GM23338 (cell line): ENCODE results near the gene APBA2. TPM values are rescaled to one million over a fixed set of nuclear protein-coding genes. Genes with fewer than 3 reads are reported as not detected.

Experiments
- ATAC-seq: fragments of 200-7000 bp; cut with Tn5 transposase; 3 replicates; pipeline ENCODE4 v1.9.1; 2020
- DNase-seq: peaks from one replicate; pipeline ENCODE4 v3.0.0-alpha.2; 2015; ENCODE audit warnings: low spot score
- H2AFZ ChIP-seq: fragments of 200-600 bp; sonication (generic); 2 replicates; pipeline ENCODE4 v1.8.0; 2016; ENCODE audit warnings: antibody characterized with exemption, mild to moderate bottlenecking, moderate library complexity
- H3F3A ChIP-seq: fragments of 200-600 bp; sonication (generic); replicated peaks from 2 replicates; pipeline ENCODE4 v1.8.0; 2017; ENCODE audit warnings: antibody characterized with exemption, mixed run types, low read depth
- H3K27ac ChIP-seq: fragments of 200-600 bp; sonication (generic); 2 replicates; pipeline ENCODE4 v1.6.1; 2016; ENCODE audit warnings: low read depth
- H3K27me3 ChIP-seq: fragments of 200-600 bp; sonication (generic); 2 replicates; pipeline ENCODE4 v1.8.0; 2016; ENCODE audit warnings: mild to moderate bottlenecking, mixed run types, moderate library complexity; ENCODE audit not compliant: insufficient read depth
- H3K36me3 ChIP-seq: fragments of 200-600 bp; sonication (generic); 2 replicates; pipeline ENCODE4 v1.8.0; 2016; ENCODE audit warnings: mild to moderate bottlenecking; ENCODE audit not compliant: insufficient read depth
- H3K4me1 ChIP-seq: fragments of 200-600 bp; sonication (generic); 2 replicates; pipeline ENCODE4 v1.8.0; 2016; ENCODE audit warnings: mild to moderate bottlenecking, moderate library complexity; ENCODE audit not compliant: insufficient read depth
- H3K4me2 ChIP-seq: fragments of 200-600 bp; sonication (generic); 2 replicates; pipeline ENCODE4 v1.7.1; 2017; ENCODE audit warnings: mixed run types
- H3K4me3 ChIP-seq: fragments of 200-600 bp; sonication (generic); 2 replicates; pipeline ENCODE4 v1.6.1; 2016; ENCODE audit warnings: mixed run types
- H3K79me2 ChIP-seq: fragments of 200-600 bp; sonication (generic); replicated peaks from 2 replicates; pipeline ENCODE4 v1.8.0; 2017; ENCODE audit warnings: mild to moderate bottlenecking; ENCODE audit not compliant: insufficient read depth
- H3K9me2 ChIP-seq: fragments of 200-600 bp; sonication (generic); 2 replicates; pipeline ENCODE4 v1.8.0; 2017; ENCODE audit not compliant: insufficient read depth
- H4K20me1 ChIP-seq: fragments of 200-600 bp; sonication (generic); replicated peaks from 2 replicates; pipeline ENCODE4 v1.8.0; 2017; ENCODE audit warnings: mild to moderate bottlenecking; ENCODE audit not compliant: insufficient read depth
- H3K27ac Mint-ChIP-seq: 2 replicates; pipeline ENCODE4 v1.8.0; 2020; ENCODE audit warnings: inconsistent platforms, mild to moderate bottlenecking, moderate library complexity, mixed read lengths
- H3K27me3 Mint-ChIP-seq: 3 replicates; pipeline ENCODE4 v1.8.0; 2022; ENCODE audit warnings: low read depth, mild to moderate bottlenecking, moderate library complexity, mixed read lengths, inconsistent platforms; ENCODE audit not compliant: insufficient read depth, poor library complexity
- H3K36me3 Mint-ChIP-seq: 3 replicates; pipeline ENCODE4 v1.8.0; 2021; ENCODE audit warnings: low read depth, mild to moderate bottlenecking, inconsistent platforms, moderate library complexity, mixed read lengths
- H3K4me1 Mint-ChIP-seq: 3 replicates; pipeline ENCODE4 v1.8.0; 2020; ENCODE audit warnings: mild to moderate bottlenecking, inconsistent platforms, mixed read lengths
- H3K4me3 Mint-ChIP-seq: 3 replicates; pipeline ENCODE4 v1.8.0; 2021; ENCODE audit warnings: moderate library complexity, mild to moderate bottlenecking, inconsistent platforms, mixed read lengths
- H3K9me3 Mint-ChIP-seq: 3 replicates; pipeline ENCODE4 v1.8.0; 2020; ENCODE audit warnings: moderate library complexity, mild to moderate bottlenecking, inconsistent platforms, mixed read lengths
- CREB1 ChIP-seq: fragments of 250-450 bp; sonication (Bioruptor Pico); IDR thresholded peaks from 2 replicates; pipeline ENCODE4 v1.5.0; 2020; ENCODE audit warnings: low read depth, mild to moderate bottlenecking, moderate library complexity
- JUNB ChIP-seq: IDR thresholded peaks from one replicate; pipeline ENCODE4 v1.6.1; 2016; ENCODE audit warnings: antibody characterized with exemption; ENCODE audit not compliant: unreplicated experiment
- NANOG ChIP-seq: IDR thresholded peaks from 2 replicates; pipeline ENCODE4 v1.6.1; 2016; ENCODE audit warnings: antibody characterized with exemption, borderline replicate concordance
- POLR2AphosphoS5 ChIP-seq: IDR thresholded peaks from 2 replicates; pipeline ENCODE4 v1.6.1; 2016; ENCODE audit warnings: antibody characterized with exemption, low read depth
- polyA plus RNA-seq: library from polyadenylated mRNA; unstranded; fragments of >200 nt; fragmentation: Nextera tagmentation; extraction: Ambion mirVana; gene quantifications from 2 replicates; pipeline ENCODE4 v1.2.1, GENCODE V29; 2016
- total RNA-seq: library from RNA; depleted of rRNA; stranded (reverse); fragments of >200 nt; shearing (Covaris generic); gene quantifications from 2 replicates; pipeline ENCODE4 v1.2.3, GENCODE V29; 2014
- TF ChIP-seq, protein P1 (sequence below): IDR thresholded peaks from 2 replicates; pipeline ENCODE4 v1.6.1; 2016; ENCODE audit warnings: antibody characterized with exemption
- TF ChIP-seq, protein P2 (sequence below): fragments of 250-450 bp; sonication (Bioruptor Pico); IDR thresholded peaks from 2 replicates; pipeline ENCODE4 v1.5.0; 2020; ENCODE audit warnings: mild to moderate bottlenecking, moderate library complexity
- TF ChIP-seq, protein P3 (sequence below): IDR thresholded peaks from one replicate; pipeline ENCODE4 v1.6.1; 2018; ENCODE audit warnings: antibody characterized with exemption; ENCODE audit not compliant: unreplicated experiment

The APBA2 gene
- total and polyA plus RNA-seq, 2 experiments from 2014 or later, result 5.9 to 24.7 TPM

DNA sequence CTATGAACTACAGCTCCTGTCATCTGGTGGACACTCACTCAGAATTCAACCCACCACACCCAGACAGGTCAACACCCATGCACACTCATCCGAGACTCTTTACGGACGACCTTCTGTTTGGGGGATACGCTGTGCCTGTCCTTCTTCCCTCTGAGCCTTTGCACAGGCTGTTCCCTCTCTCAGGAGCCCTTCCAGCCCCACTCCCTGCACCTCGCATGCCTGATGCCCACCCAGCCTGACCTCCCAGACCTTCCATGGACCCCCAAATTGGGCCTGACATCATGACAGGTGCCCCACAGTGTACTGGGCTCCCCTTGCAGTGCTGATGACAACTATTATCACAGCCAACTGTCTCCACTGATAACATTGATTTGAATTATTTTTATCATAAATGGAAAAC is 248.0 kb downstream of the APBA2 start:
- no peak for ATAC-seq
- Mint-ChIP-seq H3K4me1 (peaks cover 19% of the 10 kb centered on the region), H3K27me3 (peaks cover 8% of the 10 kb centered on the region), H3K27ac (no peak overlapping the region), H3K36me3 (no peaks in the 10 kb centered on the region; the same call in 2 of the 3 replicates), H3K4me3 (no peak overlapping the region), H3K9me3 (no peaks in the 10 kb centered on the region; the same call in 2 of the 3 replicates)
- no peak for TF ChIP-seq CREB1 (CRISPR knock-in tag)
- no peak for TF ChIP-seq NANOG
- TF ChIP-seq, protein P1, sequence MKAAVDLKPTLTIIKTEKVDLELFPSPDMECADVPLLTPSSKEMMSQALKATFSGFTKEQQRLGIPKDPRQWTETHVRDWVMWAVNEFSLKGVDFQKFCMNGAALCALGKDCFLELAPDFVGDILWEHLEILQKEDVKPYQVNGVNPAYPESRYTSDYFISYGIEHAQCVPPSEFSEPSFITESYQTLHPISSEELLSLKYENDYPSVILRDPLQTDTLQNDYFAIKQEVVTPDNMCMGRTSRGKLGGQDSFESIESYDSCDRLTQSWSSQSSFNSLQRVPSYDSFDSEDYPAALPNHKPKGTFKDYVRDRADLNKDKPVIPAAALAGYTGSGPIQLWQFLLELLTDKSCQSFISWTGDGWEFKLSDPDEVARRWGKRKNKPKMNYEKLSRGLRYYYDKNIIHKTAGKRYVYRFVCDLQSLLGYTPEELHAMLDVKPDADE, result no peak
- no peak for TF ChIP-seq POLR2AphosphoS5
- TF ChIP-seq JUNB, result no peak
- H3K36me3 ChIP-seq, result no peaks in the 10 kb centered on the region
- no peaks in the 10 kb centered on the region for H4K20me1 ChIP-seq
- no peak overlapping the region for H3K4me2 ChIP-seq
- DNase-seq, result no peak
- H3K4me3 ChIP-seq, result no peak overlapping the region
- H3F3A ChIP-seq, result no peaks in the 10 kb centered on the region
- H2AFZ ChIP-seq, result no peak overlapping the region
- no peak overlapping the region for H3K27ac ChIP-seq
- H3K79me2 ChIP-seq, result no peaks in the 10 kb centered on the region
- no peaks in the 10 kb centered on the region for H3K9me2 ChIP-seq
- H3K4me1 ChIP-seq, result no peaks in the 10 kb centered on the region
- H3K27me3 ChIP-seq, result no peaks in the 10 kb centered on the region

DNA sequence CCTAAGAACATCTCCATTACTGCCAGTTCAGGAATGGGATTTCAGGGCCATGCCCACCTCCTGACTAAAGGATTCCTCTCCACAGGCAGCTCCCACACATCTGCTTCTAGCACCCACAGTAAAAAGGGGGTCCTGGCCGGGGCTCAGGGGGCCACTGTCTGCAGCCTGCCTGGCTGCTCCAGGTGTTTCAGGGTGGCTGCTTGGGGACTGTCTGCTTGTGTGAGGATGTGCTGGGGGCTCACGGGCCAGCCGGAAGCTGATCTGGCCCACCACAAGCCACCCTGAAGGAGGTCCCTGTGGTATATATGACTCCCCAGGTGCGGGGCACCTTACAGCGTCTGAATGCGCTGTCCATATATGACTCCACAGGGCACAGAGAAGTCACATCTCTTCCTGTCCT is 248.5 kb downstream of the APBA2 start:
- H4K20me1 ChIP-seq, result no peaks in the 10 kb centered on the region
- H3K4me1 Mint-ChIP-seq, result peaks cover 19% of the 10 kb centered on the region
- H3K27ac ChIP-seq, result no peak overlapping the region
- peaks cover 8% of the 10 kb centered on the region for H3K27me3 Mint-ChIP-seq
- H3K36me3 Mint-ChIP-seq, result no peaks in the 10 kb centered on the region; the same call in 2 of the 3 replicates
- DNase-seq, result no peak
- no peak overlapping the region for H3K4me3 Mint-ChIP-seq
- H3F3A ChIP-seq, result no peaks in the 10 kb centered on the region
- no peaks in the 10 kb centered on the region for H3K79me2 ChIP-seq
- H3K4me2 ChIP-seq, result no peak overlapping the region
- H3K4me3 ChIP-seq, result no peak overlapping the region
- no peak overlapping the region for H3K27ac Mint-ChIP-seq
- H3K27me3 ChIP-seq, result no peaks in the 10 kb centered on the region
- no peaks in the 10 kb centered on the region for H3K4me1 ChIP-seq
- no peaks in the 10 kb centered on the region for H3K36me3 ChIP-seq
- no peaks in the 10 kb centered on the region for H3K9me2 ChIP-seq
- H2AFZ ChIP-seq, result no peak overlapping the region
- H3K9me3 Mint-ChIP-seq, result no peaks in the 10 kb centered on the region; the same call in 2 of the 3 replicates
- no peak for ATAC-seq
- no peak for TF ChIP-seq JUNB
- TF ChIP-seq, protein P2, sequence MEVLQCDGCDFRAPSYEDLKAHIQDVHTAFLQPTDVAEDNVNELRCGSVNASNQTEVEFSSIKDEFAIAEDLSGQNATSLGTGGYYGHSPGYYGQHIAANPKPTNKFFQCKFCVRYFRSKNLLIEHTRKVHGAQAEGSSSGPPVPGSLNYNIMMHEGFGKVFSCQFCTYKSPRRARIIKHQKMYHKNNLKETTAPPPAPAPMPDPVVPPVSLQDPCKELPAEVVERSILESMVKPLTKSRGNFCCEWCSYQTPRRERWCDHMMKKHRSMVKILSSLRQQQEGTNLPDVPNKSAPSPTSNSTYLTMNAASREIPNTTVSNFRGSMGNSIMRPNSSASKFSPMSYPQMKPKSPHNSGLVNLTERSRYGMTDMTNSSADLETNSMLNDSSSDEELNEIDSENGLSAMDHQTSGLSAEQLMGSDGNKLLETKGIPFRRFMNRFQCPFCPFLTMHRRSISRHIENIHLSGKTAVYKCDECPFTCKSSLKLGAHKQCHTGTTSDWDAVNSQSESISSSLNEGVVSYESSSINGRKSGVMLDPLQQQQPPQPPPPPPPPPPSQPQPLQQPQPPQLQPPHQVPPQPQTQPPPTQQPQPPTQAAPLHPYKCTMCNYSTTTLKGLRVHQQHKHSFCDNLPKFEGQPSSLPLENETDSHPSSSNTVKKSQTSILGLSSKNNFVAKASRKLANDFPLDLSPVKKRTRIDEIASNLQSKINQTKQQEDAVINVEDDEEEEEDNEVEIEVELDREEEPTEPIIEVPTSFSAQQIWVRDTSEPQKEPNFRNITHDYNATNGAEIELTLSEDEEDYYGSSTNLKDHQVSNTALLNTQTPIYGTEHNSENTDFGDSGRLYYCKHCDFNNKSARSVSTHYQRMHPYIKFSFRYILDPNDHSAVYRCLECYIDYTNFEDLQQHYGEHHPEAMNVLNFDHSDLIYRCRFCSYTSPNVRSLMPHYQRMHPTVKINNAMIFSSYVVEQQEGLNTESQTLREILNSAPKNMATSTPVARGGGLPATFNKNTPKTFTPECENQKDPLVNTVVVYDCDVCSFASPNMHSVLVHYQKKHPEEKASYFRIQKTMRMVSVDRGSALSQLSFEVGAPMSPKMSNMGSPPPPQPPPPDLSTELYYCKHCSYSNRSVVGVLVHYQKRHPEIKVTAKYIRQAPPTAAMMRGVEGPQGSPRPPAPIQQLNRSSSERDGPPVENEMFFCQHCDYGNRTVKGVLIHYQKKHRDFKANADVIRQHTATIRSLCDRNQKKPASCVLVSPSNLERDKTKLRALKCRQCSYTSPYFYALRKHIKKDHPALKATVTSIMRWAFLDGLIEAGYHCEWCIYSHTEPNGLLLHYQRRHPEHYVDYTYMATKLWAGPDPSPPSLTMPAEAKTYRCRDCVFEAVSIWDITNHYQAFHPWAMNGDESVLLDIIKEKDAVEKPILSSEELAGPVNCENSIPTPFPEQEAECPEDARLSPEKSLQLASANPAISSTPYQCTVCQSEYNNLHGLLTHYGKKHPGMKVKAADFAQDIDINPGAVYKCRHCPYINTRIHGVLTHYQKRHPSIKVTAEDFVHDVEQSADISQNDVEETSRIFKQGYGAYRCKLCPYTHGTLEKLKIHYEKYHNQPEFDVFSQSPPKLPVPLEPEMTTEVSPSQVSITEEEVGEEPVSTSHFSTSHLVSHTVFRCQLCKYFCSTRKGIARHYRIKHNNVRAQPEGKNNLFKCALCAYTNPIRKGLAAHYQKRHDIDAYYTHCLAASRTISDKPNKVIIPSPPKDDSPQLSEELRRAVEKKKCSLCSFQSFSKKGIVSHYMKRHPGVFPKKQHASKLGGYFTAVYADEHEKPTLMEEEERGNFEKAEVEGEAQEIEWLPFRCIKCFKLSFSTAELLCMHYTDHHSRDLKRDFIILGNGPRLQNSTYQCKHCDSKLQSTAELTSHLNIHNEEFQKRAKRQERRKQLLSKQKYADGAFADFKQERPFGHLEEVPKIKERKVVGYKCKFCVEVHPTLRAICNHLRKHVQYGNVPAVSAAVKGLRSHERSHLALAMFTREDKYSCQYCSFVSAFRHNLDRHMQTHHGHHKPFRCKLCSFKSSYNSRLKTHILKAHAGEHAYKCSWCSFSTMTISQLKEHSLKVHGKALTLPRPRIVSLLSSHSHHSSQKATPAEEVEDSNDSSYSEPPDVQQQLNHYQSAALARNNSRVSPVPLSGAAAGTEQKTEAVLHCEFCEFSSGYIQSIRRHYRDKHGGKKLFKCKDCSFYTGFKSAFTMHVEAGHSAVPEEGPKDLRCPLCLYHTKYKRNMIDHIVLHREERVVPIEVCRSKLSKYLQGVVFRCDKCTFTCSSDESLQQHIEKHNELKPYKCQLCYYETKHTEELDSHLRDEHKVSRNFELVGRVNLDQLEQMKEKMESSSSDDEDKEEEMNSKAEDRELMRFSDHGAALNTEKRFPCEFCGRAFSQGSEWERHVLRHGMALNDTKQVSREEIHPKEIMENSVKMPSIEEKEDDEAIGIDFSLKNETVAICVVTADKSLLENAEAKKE (CRISPR knock-in tag), result no peak
- TF ChIP-seq, protein P3, sequence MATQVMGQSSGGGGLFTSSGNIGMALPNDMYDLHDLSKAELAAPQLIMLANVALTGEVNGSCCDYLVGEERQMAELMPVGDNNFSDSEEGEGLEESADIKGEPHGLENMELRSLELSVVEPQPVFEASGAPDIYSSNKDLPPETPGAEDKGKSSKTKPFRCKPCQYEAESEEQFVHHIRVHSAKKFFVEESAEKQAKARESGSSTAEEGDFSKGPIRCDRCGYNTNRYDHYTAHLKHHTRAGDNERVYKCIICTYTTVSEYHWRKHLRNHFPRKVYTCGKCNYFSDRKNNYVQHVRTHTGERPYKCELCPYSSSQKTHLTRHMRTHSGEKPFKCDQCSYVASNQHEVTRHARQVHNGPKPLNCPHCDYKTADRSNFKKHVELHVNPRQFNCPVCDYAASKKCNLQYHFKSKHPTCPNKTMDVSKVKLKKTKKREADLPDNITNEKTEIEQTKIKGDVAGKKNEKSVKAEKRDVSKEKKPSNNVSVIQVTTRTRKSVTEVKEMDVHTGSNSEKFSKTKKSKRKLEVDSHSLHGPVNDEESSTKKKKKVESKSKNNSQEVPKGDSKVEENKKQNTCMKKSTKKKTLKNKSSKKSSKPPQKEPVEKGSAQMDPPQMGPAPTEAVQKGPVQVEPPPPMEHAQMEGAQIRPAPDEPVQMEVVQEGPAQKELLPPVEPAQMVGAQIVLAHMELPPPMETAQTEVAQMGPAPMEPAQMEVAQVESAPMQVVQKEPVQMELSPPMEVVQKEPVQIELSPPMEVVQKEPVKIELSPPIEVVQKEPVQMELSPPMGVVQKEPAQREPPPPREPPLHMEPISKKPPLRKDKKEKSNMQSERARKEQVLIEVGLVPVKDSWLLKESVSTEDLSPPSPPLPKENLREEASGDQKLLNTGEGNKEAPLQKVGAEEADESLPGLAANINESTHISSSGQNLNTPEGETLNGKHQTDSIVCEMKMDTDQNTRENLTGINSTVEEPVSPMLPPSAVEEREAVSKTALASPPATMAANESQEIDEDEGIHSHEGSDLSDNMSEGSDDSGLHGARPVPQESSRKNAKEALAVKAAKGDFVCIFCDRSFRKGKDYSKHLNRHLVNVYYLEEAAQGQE, result no peak
- TF ChIP-seq, protein P1, result no peak
